HG02678 (cell line): ENCODE data around the gene PROB1.
"Not testable (repeated sequence)": the region's sequence is repeated elsewhere in the genome, so short reads cannot be mapped to it uniquely, and the experiment has no call there.

Experiments
- ATAC-seq: cut with Tn5 transposase; IDR thresholded peaks from one replicate; pipeline ENCODE4 v1.9.1; 2021; ENCODE audit warnings: mild to moderate bottlenecking, moderate library complexity; ENCODE audit not compliant: unreplicated experiment

The PROB1 gene

DNA sequence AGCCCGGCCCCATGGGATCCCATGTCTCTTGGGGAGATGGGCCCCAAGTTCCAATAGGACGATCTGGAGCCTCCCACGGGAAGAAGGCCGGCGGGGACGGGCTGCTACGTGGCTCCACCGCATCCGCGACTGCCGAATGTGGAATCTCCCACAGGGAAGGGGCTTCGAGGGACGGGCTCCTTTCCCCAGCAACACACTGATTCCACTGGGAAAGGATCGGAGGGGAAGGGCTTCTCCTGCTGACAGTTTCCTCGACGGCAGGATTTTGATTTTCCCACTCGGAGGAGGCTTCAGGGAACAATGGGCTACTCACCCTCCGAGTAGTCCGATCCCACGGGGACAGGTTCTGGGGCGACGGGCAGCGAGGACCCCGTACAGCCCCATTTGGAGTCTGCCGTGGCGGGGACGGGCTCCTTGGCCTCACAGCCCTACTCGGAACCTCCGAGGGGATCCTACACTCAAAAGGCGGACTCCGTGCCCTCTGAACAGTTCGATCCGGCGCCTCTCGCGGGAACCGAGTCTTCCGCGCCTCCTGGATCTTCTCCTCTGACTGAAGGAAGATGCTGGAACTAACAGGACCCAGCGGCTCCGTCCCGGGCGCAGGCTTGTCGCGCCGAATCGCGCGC, 1.3 kb downstream of the PROB1 start:
- ATAC-seq, result no peak

DNA sequence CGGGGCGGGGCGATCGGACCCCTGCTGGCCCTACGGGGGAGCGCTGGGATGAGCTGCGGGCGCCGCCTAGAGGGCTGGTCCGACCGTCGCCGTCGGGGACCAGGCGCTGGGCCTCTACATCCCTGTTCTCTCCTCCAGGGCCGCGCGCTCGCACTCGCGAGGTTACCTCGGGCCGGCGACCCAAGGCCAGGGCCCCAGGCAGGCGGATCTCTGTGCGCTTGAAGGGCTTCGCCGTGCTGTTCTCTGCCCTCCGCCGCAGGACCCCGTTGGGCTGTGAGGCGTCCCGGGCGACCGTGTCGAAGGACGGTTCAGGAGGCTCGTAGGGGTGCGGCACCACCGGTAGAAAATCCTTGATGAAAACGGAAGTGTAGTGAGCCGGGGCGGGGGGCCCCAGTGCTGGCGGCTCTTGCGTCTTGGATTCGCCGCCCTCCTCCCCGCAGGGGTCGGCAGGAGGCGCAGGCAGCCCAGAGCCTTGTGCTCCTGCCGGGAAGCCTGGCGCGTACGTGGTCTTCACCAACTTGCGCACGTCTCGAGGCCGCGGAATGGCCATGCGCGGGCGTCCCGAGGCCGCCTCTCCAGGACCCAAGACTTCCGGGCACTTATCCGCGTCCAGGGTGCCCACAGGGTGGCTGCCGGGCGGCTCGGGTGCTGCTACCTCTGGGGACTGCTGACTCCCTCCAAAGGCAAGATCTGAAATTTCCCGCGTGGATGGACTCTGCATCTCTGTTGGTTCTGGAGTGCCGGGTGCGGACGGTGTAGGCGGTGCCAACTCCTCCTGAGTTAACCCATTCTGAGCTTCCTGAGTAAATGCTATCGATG, 2.0 kb downstream of the PROB1 start:
- peak; percentile 48 for ATAC-seq

DNA sequence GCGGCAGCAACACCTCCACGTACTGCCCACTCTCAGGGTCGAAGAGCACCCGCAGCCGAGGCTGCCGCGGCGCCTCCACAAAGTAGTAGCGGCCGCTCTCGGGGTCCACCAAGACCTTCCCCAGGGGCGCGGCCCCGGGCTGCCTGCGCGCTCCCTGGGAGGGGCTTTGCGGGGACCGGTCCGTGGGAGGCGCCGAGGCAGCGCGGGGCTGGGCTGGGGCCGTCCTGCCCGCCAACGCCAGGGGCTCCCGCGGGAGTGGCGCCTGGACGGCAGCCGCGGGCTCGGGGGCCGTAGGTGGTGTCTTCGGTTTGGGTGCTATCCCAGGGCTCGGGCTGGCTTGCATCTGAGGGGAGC, 2.6 kb downstream of the PROB1 start:
- no peak for ATAC-seq

GRCh38 chr5:139391570-139392323, 3.2 kb downstream of the PROB1 start:
- ATAC-seq, result peak; percentile 14

DNA sequence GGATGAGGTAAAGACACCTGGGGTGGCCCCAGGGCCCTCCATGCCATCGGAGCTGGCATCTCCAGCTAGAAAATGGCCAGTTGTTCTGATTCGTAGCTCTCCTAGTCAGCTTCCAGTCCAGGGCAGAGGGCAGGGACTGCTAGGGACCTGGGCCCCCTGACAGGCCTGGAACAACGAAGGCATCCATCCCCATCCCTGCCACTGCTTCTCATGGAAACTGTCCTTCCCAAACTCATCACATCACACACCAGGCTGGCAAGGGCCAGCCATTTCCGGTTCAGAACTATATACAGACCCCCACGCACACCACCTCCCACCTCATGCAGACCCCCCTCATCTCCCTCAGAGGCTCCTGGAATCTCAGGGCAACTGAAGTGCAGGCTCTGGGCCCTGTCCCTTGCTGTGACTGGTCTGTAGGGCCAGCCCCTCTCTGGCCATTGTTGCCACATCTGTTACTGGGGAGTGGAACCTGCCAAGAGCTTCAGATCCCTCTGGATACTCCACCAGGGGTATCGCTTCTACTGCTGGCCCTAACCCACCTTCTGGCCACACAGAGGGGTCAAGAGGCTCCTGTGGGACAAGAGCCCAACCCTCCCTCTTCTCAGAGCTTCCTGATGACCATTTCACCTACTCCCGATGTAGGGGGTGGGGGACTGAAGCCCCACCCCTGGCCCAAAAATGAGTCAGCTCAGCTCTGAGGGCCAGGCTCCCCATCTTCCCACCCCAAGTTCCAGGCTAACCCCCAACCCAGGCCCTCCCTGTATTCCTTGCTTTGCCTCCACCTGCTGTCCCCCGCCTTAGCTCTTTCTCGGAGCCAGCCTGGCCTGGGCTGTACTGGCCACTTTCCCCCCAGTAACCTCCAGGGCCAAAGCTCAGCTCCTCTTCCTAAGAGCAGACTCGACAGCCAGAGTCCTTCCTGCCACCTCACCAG, 4.0 kb downstream of the PROB1 start:
- ATAC-seq, result no peak

DNA sequence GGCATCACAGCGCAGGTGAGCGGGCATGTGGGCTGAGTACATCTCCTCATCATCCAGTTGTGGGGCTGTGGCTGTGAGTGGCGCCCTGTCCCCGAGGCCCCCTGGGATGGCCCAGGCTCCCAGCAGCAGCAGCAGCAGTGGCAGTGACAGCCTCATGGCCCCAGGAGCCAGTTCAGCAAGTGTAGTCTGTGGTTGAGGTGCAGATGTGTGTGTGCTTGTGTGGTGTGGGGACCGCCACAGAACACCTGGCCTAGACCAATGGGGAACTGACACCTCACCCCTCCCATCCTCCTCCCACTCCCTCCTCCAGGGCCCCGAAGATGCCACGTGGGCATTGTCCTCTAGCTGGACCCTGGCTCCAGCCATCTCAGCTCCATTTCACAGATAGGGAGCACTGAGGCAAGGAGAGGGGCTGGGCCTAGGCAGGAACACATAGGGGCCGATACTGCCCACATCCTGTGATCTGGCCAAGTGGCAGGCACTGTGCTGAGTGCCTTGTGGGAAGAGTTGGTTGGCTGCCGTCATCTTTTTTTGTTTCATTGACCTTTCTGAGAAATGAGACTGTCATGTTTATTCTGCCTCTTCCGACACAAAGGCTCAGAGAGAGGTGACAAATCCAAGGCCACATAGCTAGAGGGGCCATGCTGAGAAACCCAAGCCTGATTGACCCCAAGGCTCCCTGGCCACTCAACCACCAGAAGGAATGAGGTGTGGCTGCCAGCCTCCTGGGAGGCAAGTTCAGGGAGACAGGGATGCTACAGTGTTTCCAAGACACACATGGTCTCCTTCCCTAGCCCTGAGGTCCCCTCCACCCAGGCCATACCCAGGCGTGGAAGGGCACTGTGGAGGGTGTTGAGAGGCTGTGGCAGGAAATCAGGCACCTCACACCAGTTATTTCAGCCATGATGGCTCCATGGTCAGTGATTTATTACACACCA, 4.9 kb downstream of the PROB1 start, which contains the start of gene MZB1:
TSS of gene MZB1 (minus strand) at position 213 of the 938 bp plus-strand sequence. CDS start at position 156, 57 bp downstream.
- peak; percentile 42 for ATAC-seq

DNA sequence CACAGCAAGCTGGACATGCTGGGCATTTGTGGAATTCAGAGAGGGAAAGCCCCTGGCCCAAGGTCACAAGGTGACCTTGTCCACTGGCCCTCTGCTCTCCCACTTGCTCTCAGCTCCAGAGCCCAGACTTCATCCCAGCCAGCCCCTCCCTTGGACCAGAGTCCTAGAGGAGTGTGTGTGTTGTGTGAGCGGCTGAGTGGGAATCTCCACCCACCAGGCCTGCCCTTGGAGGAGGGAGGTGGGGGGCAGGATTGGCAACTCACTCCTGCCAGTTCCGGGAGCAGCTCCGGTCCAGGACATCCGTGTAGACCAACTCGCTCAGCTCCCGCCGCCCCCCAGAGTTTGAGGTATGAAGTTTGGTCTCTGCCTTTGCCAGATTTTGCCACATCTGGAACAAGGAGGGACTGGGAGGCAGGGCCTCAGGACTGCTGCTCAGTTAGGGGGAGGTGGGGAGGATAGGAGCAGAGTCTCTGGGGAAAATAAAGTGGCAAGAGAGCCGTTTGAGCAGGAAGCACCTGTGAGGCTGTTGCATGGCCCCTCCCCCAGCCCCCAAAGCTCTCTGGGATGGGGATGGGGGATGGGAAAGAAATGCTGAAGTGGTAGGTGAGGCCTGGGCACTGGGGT, 6.6 kb downstream of the PROB1 start:
- no peak for ATAC-seq

- no peak for ATAC-seq
These were observed 7.2 kb downstream of the PROB1 start for GRCh38 chr5:139387611-139388197.

DNA sequence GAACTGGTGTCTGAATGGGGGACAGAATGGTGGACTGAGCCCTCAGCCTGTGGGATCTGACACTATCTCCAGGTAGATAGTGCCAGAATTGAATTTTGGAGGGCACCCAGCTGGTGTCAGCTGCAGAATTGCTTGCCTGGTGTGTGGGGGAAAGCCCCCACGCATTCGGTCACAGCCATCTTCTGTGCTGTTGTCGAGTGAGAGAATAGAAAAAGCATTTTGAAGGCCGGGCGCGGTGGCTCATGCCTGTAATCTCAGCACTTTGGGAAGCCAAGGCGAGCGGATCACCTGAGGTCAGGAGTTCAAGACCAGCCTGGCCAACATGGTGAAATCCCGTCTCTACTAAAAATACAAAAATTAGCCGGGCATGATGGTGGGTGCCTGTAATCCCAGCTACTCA, 7.9 kb downstream of the PROB1 start:
- ATAC-seq, result not testable (repeated sequence)

DNA sequence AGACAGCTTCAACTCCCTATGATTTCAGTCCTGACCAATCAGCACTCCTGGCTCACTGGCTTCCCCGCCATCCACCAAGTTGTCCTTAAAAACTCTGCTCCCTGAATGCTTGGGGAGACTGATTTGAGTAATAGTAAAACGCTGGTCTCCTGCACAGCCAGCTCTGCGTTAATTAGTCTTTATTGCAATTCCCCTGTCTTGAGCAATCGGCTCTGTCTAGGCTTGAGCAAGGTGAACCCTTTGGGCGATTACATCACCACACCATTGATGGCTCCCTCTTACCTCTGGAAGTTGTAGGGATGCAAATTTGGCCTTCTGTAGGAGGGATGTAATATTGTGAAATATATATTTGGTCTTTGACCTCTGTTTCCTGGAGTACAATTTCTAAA, 8.9 kb downstream of the PROB1 start:
- no peak for ATAC-seq

DNA sequence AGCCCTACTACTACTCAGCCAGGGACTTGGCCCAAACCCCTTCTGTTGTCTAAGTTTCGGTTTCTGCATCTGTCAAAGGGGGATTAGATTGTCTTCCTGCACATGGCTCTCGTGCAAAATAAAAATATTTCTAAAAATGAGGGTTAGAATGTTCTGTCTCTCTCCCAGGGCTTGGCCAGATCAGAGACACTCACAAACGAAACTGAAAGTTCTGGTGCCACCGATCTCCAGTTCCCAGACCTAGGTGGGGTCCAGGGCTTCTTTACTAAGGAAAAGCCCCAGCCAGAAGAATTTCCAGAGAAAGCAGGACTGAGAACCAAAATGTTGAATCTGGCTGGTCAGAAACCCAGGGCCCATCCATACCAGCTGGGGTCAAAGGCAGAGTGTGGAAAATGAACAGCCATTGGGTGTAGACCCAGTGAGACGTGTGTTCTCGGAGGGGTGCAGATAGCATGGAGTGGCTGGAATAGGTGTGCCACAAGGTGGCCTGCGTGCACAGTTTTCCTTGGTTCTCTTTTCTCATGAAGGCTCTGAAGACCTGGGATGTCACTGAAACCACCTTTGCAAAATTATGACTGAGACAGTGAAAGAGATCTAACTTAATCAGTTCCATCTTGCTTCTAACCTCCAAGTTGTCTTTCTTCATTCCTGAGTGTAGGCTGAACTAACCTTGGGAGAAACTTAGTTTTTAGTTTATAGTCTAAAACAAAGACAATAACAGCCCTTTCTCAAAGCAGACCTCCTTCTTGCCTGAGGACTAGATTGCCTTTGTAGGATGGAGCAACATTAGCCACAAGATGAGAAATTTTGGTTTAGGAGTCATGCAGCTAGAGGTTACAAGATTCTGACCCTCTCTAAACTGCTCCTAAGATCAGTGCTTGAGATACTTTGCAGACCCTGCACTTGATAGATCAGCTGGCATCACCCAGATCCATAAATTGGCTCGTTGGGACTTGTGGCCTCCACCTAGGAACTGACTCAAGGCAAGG, 9.5 kb downstream of the PROB1 start:
- no peak for ATAC-seq

DNA sequence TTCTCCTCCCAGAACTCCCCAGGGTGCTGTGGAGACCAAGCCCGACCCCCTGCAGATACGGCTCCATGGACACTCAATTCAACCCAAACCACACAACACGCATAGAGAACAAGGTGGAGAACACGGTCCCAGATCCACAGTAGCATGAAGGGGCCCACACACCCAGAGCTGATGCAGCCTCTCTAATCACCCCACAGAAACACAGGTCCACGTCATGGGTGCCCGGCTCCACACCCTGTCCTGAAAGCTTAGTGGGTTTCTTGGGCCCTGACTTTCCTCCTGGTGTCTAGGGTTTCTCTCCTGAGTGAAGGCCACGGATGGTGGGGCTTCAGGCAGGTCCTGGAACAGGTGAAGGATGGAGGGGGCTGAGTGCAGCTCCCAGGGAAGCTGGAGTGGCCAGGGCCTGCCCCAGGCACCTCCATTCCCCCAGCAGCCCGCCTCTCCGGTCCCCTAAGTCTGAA, 10.3 kb downstream of the PROB1 start:
- no peak for ATAC-seq

- ATAC-seq, result no peak
These were observed 10.8 kb downstream of the PROB1 start for GRCh38 chr5:139383993-139384590.

DNA sequence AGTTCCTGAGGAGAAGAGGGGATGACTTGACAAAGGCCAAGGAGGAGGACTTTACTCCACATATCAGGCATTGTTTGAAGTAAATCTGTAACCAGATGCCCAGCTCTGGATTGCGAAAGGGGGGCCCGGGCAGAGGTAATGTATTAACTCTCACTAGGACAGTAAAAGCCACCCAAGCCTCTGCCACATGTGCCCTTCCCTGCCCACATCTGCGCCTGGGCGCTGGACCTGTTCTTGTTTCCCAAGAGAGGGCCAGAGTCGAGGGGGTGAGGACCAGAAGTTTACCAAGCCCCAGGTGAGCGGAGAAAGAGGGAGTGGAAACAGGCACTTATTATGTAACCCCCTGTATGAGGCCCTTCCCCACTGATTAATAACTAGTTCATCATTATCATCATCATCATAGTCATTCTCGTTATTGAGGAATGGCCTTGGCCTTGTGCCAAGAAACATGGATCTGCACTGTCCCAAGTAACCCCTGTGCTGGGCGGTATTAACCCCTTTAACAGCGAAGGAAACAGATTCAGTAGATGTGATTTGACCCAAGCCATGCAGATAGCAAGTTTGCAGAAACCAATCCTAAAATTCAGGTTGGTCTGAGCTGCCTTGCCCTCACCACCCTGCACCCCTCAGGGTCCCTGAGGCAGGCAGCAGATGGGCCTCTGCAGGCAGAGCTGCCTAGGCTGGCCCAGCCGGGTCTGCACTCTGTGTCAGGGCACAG, 11.5 kb downstream of the PROB1 start, which contains the start of gene SLC23A1:
TSS of gene SLC23A1 (minus strand) at position 23 of the 718 bp plus-strand sequence. CDS start 44 bp downstream, outside the sequence.
- no peak for ATAC-seq

- ATAC-seq, result no peak
These were observed 12.1 kb downstream of the PROB1 start for GRCh38 chr5:139382807-139383206.
